SK-N-MC (cell line): ENCODE data around the gene CDH4.

Experiments used
- EZH2 ChIP-seq: fragments of 200-600 bp; sonication (generic); IDR thresholded peaks from one replicate; pipeline ENCODE4 v1.6.1; 2017; ENCODE audit warnings: antibody characterized with exemption
- POLR2AphosphoS5 ChIP-seq: IDR thresholded peaks from 2 replicates; pipeline ENCODE4 v1.6.1; 2012; ENCODE audit warnings: mild to moderate bottlenecking, low read depth, low read length, borderline replicate concordance

- TF ChIP-seq POLR2AphosphoS5 (no peak), EZH2 (no peak)
Observed at GRCh38 chr20:61868466-61869090, 616.5 kb downstream of the CDH4 start.
